ENCODE data around the gene ATP11A.

GRCh38 chr13:112835344-112835743, 145.5 kb downstream of the ATP11A start:
- TF ChIP-seq EZH2 (IDR thresholded peaks at IDR 0.05) (no peak), POLR2AphosphoS5 (IDR thresholded peaks at IDR 0.05; ENCODE audit: borderline replicate concordance, low read depth, low read length) (no peak)
